ENCODE measurements around the gene ESR2. TPM values are rescaled to one million over a fixed set of nuclear protein-coding genes. Genes with fewer than 3 reads are reported as not detected.

The ESR2 gene
- total RNA-seq, 1 experiment from 2014 or later: 0.15 TPM

DNA sequence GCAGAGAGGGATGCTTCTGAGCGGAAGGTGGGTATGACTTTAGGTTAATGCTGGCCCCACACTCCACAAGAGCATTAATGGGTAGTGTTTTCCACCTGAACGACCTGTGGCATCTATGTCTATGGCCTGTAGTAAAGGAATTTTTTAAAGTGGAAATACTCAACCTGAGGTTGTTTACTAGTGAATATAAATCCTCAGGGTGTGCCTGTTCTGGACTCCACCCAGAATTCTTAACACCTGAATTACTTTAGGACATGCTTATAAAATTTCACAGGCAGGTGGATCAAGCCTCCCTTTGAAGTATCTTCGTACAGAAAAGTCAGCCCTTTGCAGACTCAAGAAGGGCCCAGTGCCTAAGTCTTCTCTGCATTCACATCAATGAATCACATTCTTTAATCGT, 196.1 kb downstream of the ESR2 start:
- no peaks in the 10 kb centered on the region for H3K23me2 ChIP-seq (ENCODE audit: insufficient read length, low read depth, low read length, poor library complexity, severe bottlenecking)
- no peak overlapping the region for H3K27ac ChIP-seq (ENCODE audit: insufficient read length, low read depth, low read length)
- Mint-ChIP-seq H3K36me3 (ENCODE audit: insufficient read depth in 1 of 3, low read depth in 3 of 3) (peaks cover 7 to 17% (median 12%) of the 10 kb centered on the region in 3 experiments; a peak in 6 of 7 replicates), H3K9me3 (no peaks in the 10 kb centered on the region), H3K4me3 (no peak overlapping the region), H3K4me1 (peaks cover 6 to 7% of the 10 kb centered on the region in 2 experiments), H3K27ac (no peak overlapping the region; a peak in 1 of 7 replicates), H3K27me3 (ENCODE audit: low read depth) (no peaks in the 10 kb centered on the region)
- H3K79me1 ChIP-seq (ENCODE audit: insufficient read depth, low read depth, low read length, poor library complexity, severe bottlenecking): no peaks in the 10 kb centered on the region
- no peak overlapping the region for H2AFZ ChIP-seq (ENCODE audit: low read length)
- no peak overlapping the region for H3K23ac ChIP-seq (ENCODE audit: insufficient read length, low read depth, low read length)
- H4K5ac ChIP-seq (ENCODE audit: insufficient read length, low read depth, low read length): no peak overlapping the region
- DNase-seq: no peak
- no peak overlapping the region for H3K9ac ChIP-seq (ENCODE audit: extremely low read depth, insufficient read length, low read length)
- H3K14ac ChIP-seq (ENCODE audit: insufficient read depth, low read length): no peak overlapping the region
- H3K4me1 ChIP-seq (ENCODE audit: insufficient read depth, low read length): peaks cover 4% of the 10 kb centered on the region; the same call in 1 of the 2 replicates
- TF ChIP-seq, protein P1, sequence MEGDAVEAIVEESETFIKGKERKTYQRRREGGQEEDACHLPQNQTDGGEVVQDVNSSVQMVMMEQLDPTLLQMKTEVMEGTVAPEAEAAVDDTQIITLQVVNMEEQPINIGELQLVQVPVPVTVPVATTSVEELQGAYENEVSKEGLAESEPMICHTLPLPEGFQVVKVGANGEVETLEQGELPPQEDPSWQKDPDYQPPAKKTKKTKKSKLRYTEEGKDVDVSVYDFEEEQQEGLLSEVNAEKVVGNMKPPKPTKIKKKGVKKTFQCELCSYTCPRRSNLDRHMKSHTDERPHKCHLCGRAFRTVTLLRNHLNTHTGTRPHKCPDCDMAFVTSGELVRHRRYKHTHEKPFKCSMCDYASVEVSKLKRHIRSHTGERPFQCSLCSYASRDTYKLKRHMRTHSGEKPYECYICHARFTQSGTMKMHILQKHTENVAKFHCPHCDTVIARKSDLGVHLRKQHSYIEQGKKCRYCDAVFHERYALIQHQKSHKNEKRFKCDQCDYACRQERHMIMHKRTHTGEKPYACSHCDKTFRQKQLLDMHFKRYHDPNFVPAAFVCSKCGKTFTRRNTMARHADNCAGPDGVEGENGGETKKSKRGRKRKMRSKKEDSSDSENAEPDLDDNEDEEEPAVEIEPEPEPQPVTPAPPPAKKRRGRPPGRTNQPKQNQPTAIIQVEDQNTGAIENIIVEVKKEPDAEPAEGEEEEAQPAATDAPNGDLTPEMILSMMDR (conservative IDR thresholded peaks at IDR 0.05): no peak
- no peak overlapping the region for H4K91ac ChIP-seq (ENCODE audit: insufficient read length, low read depth, low read length)
- no peak overlapping the region for H2BK20ac ChIP-seq (ENCODE audit: low read depth, low read length, poor library complexity, severe bottlenecking)
- no peak overlapping the region for H2BK12ac ChIP-seq (ENCODE audit: insufficient read length, low read depth, low read length)
- no peak overlapping the region for H3K4ac ChIP-seq (ENCODE audit: low read depth, low read length)
- H4K8ac ChIP-seq (replicated peaks; ENCODE audit: insufficient read length, low read depth, low read length): no peak overlapping the region
- no peak overlapping the region for H3K56ac ChIP-seq (ENCODE audit: insufficient read length, low read depth, low read length)
- H2BK5ac ChIP-seq (ENCODE audit: insufficient read length, low read length): no peak overlapping the region
- H4K20me1 ChIP-seq (ENCODE audit: control insufficient read depth, insufficient read depth, insufficient read length): no peaks in the 10 kb centered on the region
- no peak overlapping the region for H2BK120ac ChIP-seq (ENCODE audit: low read depth, low read length, poor library complexity, severe bottlenecking)
- H3T11ph ChIP-seq (ENCODE audit: low read length): no peak overlapping the region
- no peak overlapping the region for H2AK5ac ChIP-seq (ENCODE audit: insufficient read length, low read length)
- H3K18ac ChIP-seq (ENCODE audit: insufficient read length, low read depth, low read length): no peak overlapping the region
- H3K4me2 ChIP-seq (ENCODE audit: insufficient read depth, insufficient read length, low read length): no peak overlapping the region
- H3K27me3 ChIP-seq (ENCODE audit: insufficient read depth, low read length): no peaks in the 10 kb centered on the region
- no peak overlapping the region for H2BK15ac ChIP-seq (ENCODE audit: low read depth, low read length)
- no CpG with 5 or more reads among the region's 4 CpGs for WGBS (ENCODE audit: extremely low coverage, insufficient read length, low lambda C conversion rate)
- no peaks in the 10 kb centered on the region for H3K79me2 ChIP-seq (ENCODE audit: insufficient read depth, low read length)
- no peaks in the 10 kb centered on the region for H3K9me3 ChIP-seq (ENCODE audit: control insufficient read depth, low read depth, low read length)
